ENCODE data around the gene RTRAF. TPM values are rescaled to one million over a fixed set of nuclear protein-coding genes. Genes with fewer than 3 reads are reported as not detected.

The RTRAF gene
- total RNA-seq, 4 donors from 2014 or later = 20.2 to 58.7 (median 51.9) TPM

DNA sequence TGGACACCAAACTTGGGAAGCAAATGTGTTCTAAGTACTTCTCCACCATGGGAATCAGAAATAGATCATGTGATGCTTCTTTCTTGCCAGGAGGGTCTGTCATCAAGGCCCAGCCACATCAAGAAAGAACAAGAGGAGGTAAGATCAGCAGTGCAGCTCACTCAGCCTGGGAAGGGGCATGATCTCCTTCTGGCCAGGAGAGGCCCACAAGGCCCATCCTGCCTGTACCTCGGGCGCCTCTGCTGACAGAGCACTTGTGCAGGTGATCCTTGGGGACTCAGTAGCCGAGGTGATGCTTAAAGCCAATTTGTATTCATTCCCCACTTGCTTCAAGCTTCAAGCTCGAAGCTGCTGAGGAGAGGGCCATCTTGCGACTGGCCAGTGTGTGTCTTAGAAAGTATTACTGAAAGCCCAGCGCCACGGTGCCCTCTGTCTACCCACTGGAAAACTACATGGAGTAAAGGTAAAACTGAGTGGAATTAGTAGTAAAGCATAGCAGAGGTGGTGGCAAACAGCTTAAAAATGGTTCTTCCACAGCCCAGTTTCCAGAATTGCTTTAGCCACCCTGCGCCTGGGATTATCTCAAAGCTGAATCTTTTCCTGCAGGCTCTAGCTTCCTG, 26.2 kb downstream of the RTRAF start:
- Histone ChIP-seq H3K4me3 (no peak overlapping the region), H3K4me1 (peaks cover 0 to 37% (median 0%) of the 10 kb centered on the region in 3 donors), H3K9me3 (no peaks in the 10 kb centered on the region), H3K27ac (no peak overlapping the region), H3K27me3 (no peaks in the 10 kb centered on the region), H3K36me3 (peaks cover 5 to 16% (median 9%) of the 10 kb centered on the region in 3 donors)
- intact Hi-C loops (cut with DNase I) = no loop called here
- 65 to 89% methylated on average over 8 of the region's 8 CpGs for WGBS, 2 donors
- no peak for DNase-seq
- TF ChIP-seq, protein P1, sequence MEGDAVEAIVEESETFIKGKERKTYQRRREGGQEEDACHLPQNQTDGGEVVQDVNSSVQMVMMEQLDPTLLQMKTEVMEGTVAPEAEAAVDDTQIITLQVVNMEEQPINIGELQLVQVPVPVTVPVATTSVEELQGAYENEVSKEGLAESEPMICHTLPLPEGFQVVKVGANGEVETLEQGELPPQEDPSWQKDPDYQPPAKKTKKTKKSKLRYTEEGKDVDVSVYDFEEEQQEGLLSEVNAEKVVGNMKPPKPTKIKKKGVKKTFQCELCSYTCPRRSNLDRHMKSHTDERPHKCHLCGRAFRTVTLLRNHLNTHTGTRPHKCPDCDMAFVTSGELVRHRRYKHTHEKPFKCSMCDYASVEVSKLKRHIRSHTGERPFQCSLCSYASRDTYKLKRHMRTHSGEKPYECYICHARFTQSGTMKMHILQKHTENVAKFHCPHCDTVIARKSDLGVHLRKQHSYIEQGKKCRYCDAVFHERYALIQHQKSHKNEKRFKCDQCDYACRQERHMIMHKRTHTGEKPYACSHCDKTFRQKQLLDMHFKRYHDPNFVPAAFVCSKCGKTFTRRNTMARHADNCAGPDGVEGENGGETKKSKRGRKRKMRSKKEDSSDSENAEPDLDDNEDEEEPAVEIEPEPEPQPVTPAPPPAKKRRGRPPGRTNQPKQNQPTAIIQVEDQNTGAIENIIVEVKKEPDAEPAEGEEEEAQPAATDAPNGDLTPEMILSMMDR (IDR thresholded peaks at IDR 0.05) = peak in 2 of 6 experiments; percentile 8 to 23
- no peak for TF ChIP-seq POLR2A (IDR thresholded peaks at IDR 0.05)

DNA sequence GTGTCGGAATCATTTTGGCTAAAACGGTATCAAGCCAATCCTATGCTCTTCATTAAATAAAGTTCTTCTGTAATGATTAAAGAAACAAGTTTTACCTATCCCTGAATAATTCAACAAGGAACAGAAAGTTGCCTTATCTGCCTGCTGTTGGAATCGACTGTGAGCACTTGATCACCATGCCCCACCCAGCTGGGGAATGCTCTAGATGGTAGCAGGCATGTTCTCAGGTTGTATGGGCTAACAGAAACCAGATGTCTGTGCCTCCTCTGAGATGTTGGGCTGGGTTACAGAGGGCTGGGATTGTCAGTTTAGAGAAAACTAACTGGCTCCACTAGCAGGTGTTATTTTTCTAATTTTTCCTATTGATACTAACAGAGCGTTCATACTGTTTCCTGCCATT, 28.9 kb downstream of the RTRAF start:
- H3K9me3 ChIP-seq = no peaks in the 10 kb centered on the region
- WGBS, 2 donors = 74 to 76% methylated on average over 4 of the region's 4 CpGs
- H3K27me3 ChIP-seq = no peaks in the 10 kb centered on the region
- no peak for DNase-seq
- intact Hi-C loops (cut with DNase I) = no loop called here
- H3K36me3 ChIP-seq = no peaks in the 10 kb centered on the region
- TF ChIP-seq, protein P1 (IDR thresholded peaks at IDR 0.05) = no peak
- TF ChIP-seq POLR2A (IDR thresholded peaks at IDR 0.05) = no peak
- H3K4me3 ChIP-seq = no peak overlapping the region
- H3K4me1 ChIP-seq = peaks cover 0 to 43% (median 5%) of the 10 kb centered on the region in 3 donors
- no peak overlapping the region for H3K27ac ChIP-seq

GRCh38 chr14:52018970-52019369, 29.6 kb downstream of the RTRAF start:
- H3K4me1 ChIP-seq = peaks cover 0 to 43% (median 5%) of the 10 kb centered on the region in 3 donors
- no peak overlapping the region for H3K4me3 ChIP-seq
- no peak for DNase-seq
- no peaks in the 10 kb centered on the region for H3K27me3 ChIP-seq
- no peak overlapping the region for H3K27ac ChIP-seq
- intact Hi-C loops (cut with DNase I) = no loop called here
- H3K9me3 ChIP-seq = no peaks in the 10 kb centered on the region
- 80 to 92% methylated on average over 6 of the region's 8 CpGs for WGBS, 2 donors
- no peak for TF ChIP-seq POLR2A (IDR thresholded peaks at IDR 0.05)
- TF ChIP-seq, protein P1 (IDR thresholded peaks at IDR 0.05) = no peak
- no peaks in the 10 kb centered on the region for H3K36me3 ChIP-seq

- Histone ChIP-seq H3K4me1 (peaks cover 0 to 38% (median 5%) of the 10 kb centered on the region in 3 donors), H3K36me3 (no peaks in the 10 kb centered on the region), H3K27ac (no peak overlapping the region), H3K4me3 (no peak overlapping the region), H3K9me3 (no peaks in the 10 kb centered on the region), H3K27me3 (no peaks in the 10 kb centered on the region)
- no peak for DNase-seq
- intact Hi-C loops (cut with DNase I) = no loop called here
- 53 to 54% methylated on average over 5 of the region's 5 CpGs for WGBS, 2 donors
- TF ChIP-seq, protein P1 (IDR thresholded peaks at IDR 0.05) = no peak
These were observed 30.9 kb downstream of the RTRAF start for GRCh38 chr14:52020161-52020714.

DNA sequence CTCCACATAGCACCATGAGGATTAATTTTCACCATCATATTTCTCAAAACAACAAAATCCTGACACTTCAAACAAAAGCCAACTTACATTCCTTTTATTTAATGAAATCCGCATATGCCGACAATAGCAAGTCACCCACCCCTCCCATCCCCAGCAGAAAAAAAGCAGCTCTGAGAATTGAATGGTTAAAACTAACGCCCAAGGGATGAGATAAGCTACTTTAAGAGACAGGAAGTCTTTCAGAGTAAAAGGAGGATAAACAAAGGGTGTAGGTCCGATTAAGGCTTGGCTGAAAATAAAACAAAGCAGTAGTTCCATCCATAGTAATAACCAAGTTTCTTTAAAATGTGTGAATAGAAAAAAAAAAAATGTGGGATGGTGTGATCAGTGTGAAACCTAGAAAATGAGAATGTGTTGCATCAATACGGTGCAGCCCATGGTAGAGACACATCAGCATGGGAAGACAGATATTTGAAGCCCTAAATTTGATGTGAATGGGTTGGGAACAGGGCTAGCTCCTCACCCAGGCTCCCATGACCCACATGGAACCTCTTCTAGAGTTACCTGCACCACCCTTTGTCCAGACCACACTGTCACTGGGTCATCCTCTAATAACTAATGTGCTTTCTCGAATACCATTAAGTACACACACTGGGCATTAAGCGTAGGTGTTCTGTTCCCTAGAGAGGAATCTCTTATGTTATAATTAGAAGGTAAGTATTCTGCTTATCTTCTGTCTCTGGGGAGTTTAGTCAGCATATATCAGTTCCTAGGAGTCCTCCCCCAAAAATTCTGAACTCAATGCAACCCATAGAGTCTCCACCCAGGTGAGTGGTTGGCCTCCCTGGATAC, 31.7 kb downstream of the RTRAF start:
- H3K36me3 ChIP-seq = no peaks in the 10 kb centered on the region
- H3K4me3 ChIP-seq = no peak overlapping the region
- H3K9me3 ChIP-seq = no peaks in the 10 kb centered on the region
- no peak for TF ChIP-seq POLR2A (IDR thresholded peaks at IDR 0.05)
- TF ChIP-seq, protein P1 (IDR thresholded peaks at IDR 0.05) = no peak
- H3K4me1 ChIP-seq = peaks cover 0 to 31% (median 5%) of the 10 kb centered on the region in 3 donors
- intact Hi-C loops (cut with DNase I) = no loop called here
- 43 to 59% methylated on average over 7 of the region's 7 CpGs for WGBS, 2 donors
- H3K27ac ChIP-seq = peak overlapping the region in 1 of 4 donors; percentile 26
- H3K27me3 ChIP-seq = no peaks in the 10 kb centered on the region
- DNase-seq = no peak

Data from esophagus squamous epithelium (tissue), 5 donors.